Activated T-helper 1 cell treated with anti-CD3 and anti-CD28 coated beads, Interleukin-12 subunit alpha, Interleukin-12 subunit beta, Interleukin-2, Interleukin-4 antibody, amounts not matched to agents 30 ng/mL and 10 ng/mL and 1 ng/mL, durations not matched to agents 14 hours and 24 hours and 36 hours (primary cell): ENCODE data around the gene SPATA20. TPM values are rescaled to one million over a fixed set of nuclear protein-coding genes. Genes with fewer than 3 reads are reported as not detected.
A peak's percentile ranks its signal among the peaks of the same experiment; 100 is the strongest.

Source experiments
- DNase-seq: peaks from one replicate; pipeline ENCODE4 v3.0.0; 2021; ENCODE audit warnings: low spot score
- H3K27ac Mint-ChIP-seq: one replicate; pipeline ENCODE4 v1.8.0; 2021; ENCODE audit warnings: mild to moderate bottlenecking, mixed read lengths
- H3K27me3 Mint-ChIP-seq: one replicate; pipeline ENCODE4 v1.8.0; 2022; ENCODE audit warnings: mild to moderate bottlenecking, moderate library complexity, mixed read lengths; ENCODE audit not compliant: insufficient read depth
- H3K36me3 Mint-ChIP-seq: one replicate; pipeline ENCODE4 v1.8.0; 2021; ENCODE audit warnings: low read depth, mixed read lengths
- H3K4me1 Mint-ChIP-seq: one replicate; pipeline ENCODE4 v1.8.0; 2021; ENCODE audit warnings: low read depth, mixed read lengths
- H3K4me3 Mint-ChIP-seq: one replicate; pipeline ENCODE4 v1.8.0; 2021; ENCODE audit warnings: mild to moderate bottlenecking, moderate library complexity, mixed read lengths
- H3K9me3 Mint-ChIP-seq: one replicate; pipeline ENCODE4 v1.8.0; 2021; ENCODE audit warnings: mixed read lengths
- intact Hi-C: fragments of 100-400 bp; cut with micrococcal nuclease; formaldehyde crosslinking; loops from one replicate; pipeline ENCODE4 v1.15.1; 2024
- total RNA-seq: library from RNA; stranded (reverse); gene quantifications from 2 replicates; pipeline ENCODE4 v1.2.3, GENCODE V29; 2022

SPATA20 gene
- total RNA-seq: 20.5 and 22.5 TPM in 2 replicates

GRCh38 chr17:50547035-50547735 is at the start of gene SPATA20:
TSS of gene SPATA20 (plus strand) at chr17:50547174. CDS start at chr17:50547209, 35 bp downstream.
- peaks cover 16% of the 10 kb centered on the region for H3K4me1 Mint-ChIP-seq
- H3K27me3 Mint-ChIP-seq: peaks cover 12% of the 10 kb centered on the region
- DNase-seq: peak; percentile 81
- no peaks in the 10 kb centered on the region for H3K36me3 Mint-ChIP-seq
- no peaks in the 10 kb centered on the region for H3K9me3 Mint-ChIP-seq
- intact Hi-C loops: loop anchor here (1.0 to 2.0 kb wide), 10 partner anchors 13 to 410 kb away; partner anchors contain the start of genes CACNA1G, LUC7L3, MYCBPAP and RSAD1
- H3K4me3 Mint-ChIP-seq: peak within 1 kb of the TSS; percentile 77
- H3K27ac Mint-ChIP-seq: peak within 1 kb of the TSS; percentile 79

DNA sequence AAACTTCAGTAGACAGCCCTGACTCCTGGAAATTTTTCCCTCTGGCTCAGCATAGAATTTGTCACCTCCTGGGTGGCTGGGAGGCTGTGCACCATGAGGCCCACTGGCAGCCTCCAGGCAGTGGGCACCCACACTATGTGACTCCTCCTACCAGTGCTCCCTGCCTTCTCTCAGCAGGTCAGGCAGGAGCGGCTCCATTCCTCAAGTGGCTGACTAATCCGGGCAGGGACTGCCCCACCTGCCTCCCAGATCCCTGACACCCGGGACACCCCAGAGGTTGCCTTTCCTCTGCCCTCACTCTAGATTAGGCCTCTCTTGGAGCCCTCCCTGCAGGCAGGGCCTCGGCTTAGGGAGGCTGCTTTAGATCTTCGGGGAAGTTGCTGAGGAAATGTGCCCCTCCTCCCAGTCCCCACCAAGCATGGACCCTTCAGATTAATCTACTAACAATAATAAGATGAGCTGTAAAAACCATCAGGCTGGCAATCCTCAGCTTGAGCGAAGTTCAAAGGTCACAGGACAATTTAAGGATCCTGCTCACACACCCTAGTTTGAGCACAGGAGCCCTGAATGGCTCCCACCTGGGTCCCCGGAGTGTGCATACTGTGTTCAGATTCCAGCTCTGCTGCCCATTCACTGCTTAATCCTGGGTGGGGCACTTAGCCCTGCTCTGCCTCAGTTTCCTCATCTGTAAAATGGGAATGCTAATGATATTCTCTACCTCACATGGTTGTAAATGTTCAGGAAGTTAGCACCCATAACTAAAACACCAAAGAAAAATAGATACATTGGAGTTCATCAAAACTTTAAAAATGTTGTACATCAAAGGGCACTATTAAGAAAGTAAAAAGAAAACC is 48.7 kb upstream of the SPATA20 start:
- intact Hi-C loops: no loop called here
- no peak for DNase-seq
- Mint-ChIP-seq H3K27ac (no peak overlapping the region), H3K4me1 (peaks cover under 1% of the 10 kb centered on the region), H3K4me3 (no peak overlapping the region), H3K36me3 (no peaks in the 10 kb centered on the region), H3K27me3 (peaks cover 2% of the 10 kb centered on the region), H3K9me3 (no peaks in the 10 kb centered on the region)

DNA sequence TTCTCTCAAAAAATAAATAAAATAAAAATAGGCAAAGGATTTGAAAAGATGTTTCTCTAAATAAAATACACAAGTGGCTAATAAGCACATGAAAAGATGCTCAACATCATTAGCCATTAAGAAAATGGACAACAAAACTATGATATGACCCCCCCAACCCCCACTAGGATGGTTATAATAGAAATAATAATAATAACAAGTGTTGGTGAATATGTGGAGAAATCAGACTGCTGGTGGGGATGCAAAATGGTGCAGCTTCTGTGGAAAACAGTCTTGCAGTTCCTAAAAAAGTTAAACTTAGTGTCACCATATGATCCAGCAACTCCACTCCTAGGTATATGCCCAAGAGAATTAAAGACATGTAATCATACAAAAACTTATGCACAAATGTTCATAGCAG is 47.7 kb upstream of the SPATA20 start:
- Mint-ChIP-seq H3K27ac (no peak overlapping the region), H3K9me3 (no peaks in the 10 kb centered on the region), H3K4me3 (no peak overlapping the region), H3K36me3 (no peaks in the 10 kb centered on the region), H3K27me3 (peaks cover 2% of the 10 kb centered on the region), H3K4me1 (peaks cover 10% of the 10 kb centered on the region)
- intact Hi-C loops: no loop called here
- no peak for DNase-seq

DNA sequence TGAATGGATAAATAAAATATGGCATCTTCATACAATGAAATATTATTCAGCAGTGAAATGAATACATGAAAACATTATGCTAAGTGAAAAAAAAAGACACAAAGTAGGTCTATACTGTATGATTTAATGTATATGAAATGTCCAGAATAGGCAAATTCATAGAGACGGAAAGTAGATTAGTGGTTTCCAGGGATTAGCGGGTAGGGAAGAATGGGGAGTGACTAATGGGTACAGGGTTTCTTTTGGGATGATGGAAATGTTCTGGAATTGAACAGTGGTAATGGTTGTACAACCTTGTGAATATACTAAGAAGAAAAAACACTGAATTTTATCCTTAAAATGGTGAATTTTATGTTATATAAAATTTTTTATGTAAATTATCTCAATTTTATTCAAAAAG is 47.3 kb upstream of the SPATA20 start:
- no peak for DNase-seq
- peaks cover 2% of the 10 kb centered on the region for H3K27me3 Mint-ChIP-seq
- H3K9me3 Mint-ChIP-seq: no peaks in the 10 kb centered on the region
- intact Hi-C loops: no loop called here
- H3K27ac Mint-ChIP-seq: no peak overlapping the region
- peaks cover 14% of the 10 kb centered on the region for H3K4me1 Mint-ChIP-seq
- no peak overlapping the region for H3K4me3 Mint-ChIP-seq
- H3K36me3 Mint-ChIP-seq: no peaks in the 10 kb centered on the region

DNA sequence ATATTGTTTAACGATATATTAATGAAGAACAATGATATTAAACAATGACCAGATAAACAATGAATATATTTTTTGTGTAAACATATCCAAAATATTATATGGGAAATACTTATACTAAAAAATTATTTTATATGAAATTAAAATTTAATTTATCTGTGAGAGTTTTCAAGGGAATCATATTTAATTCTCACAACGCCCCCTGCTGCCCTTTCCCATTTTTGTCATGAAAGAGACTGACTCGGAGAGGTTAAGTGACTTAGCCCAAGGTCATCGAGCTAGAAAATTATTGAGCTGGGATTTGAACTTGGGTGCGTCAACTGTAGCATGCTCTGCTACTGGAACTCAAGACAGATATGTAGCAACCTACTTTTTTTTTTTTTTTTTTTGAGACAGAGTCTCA is 45.9 kb upstream of the SPATA20 start:
- intact Hi-C loops: loop anchor here (1.0 kb wide), 1 partner anchor 19 kb away; no protein-coding TSS in a partner anchor
- H3K27me3 Mint-ChIP-seq: peaks cover 3% of the 10 kb centered on the region
- no peaks in the 10 kb centered on the region for H3K36me3 Mint-ChIP-seq
- DNase-seq: no peak
- no peak overlapping the region for H3K4me3 Mint-ChIP-seq
- no peaks in the 10 kb centered on the region for H3K9me3 Mint-ChIP-seq
- peaks cover 20% of the 10 kb centered on the region for H3K4me1 Mint-ChIP-seq
- no peak overlapping the region for H3K27ac Mint-ChIP-seq

DNA sequence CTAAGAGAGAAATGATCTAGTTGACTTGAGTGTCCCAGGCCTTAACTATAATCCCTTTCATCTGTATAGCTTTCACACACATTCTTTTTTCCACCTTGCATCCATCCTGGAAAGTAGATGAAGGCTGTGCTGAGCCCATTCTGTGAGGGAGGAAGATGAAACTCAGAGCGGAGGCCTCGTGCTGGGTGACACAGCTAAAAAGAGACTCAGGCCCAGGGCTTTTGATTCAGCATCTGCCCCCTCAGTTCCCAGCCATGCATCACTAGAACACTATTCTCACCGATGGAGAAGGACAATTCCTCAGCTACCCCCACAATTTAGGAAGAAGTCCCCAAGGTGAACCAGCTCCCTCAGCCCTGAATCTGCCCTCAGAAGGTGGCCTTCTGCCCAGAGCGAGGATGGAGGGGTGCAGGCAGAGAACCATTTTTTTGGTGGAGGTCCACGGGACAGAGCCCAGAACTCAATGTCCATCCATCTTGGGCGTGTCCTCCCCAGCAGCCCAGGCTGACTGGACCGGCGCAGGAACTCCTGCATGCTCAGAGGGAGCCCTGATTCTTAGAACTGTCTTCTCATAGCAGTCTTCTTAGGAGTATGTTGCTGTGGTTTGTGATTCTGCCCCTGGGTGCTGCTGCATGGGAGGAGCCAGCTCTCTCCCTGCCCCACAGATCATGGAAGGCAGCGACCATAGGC is 44.5 kb upstream of the SPATA20 start:
- DNase-seq: no peak
- intact Hi-C loops: no loop called here
- H3K4me1 Mint-ChIP-seq: peaks cover 20% of the 10 kb centered on the region
- H3K4me3 Mint-ChIP-seq: no peak overlapping the region
- no peaks in the 10 kb centered on the region for H3K36me3 Mint-ChIP-seq
- peaks cover 3% of the 10 kb centered on the region for H3K27me3 Mint-ChIP-seq
- H3K9me3 Mint-ChIP-seq: no peaks in the 10 kb centered on the region
- H3K27ac Mint-ChIP-seq: peak overlapping the region; percentile 2

DNA sequence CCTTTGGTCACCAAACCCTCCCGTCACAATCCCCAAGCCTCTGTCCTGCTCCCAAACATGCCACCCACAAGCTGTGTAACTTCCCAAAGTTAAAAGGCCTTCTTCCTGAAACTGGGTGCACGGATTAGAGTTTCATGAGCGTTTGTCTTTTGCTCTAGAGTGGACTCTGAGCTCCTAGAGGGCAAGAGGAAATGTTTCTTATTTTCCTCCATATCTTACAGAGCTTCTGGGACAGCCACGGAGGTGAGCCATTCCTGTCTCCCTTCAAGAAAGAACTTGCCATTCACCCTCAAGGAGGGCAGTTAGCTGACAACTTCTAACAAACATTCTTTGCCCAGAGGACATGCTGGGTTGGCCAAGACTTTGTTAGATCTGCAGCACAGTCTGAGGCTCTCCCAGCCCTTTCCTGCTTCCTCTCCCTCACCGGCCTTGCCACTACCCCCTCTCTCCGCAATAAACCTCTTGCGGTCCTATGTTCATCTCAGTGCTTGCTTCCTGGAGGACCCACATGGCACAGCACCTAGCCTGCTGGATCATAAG is 41.3 kb upstream of the SPATA20 start:
- intact Hi-C loops: loop anchor here (5.0 kb wide), 1 partner anchor 57 kb away; the partner anchor contains the start of gene CACNA1G
- peaks cover 5% of the 10 kb centered on the region for H3K27me3 Mint-ChIP-seq
- H3K36me3 Mint-ChIP-seq: peaks cover 3% of the 10 kb centered on the region
- peaks cover 44% of the 10 kb centered on the region for H3K4me1 Mint-ChIP-seq
- H3K4me3 Mint-ChIP-seq: no peak overlapping the region
- no peak overlapping the region for H3K27ac Mint-ChIP-seq
- no peaks in the 10 kb centered on the region for H3K9me3 Mint-ChIP-seq
- DNase-seq: no peak

- intact Hi-C loops: loop anchor here (5.0 kb wide), 1 partner anchor 56 kb away; the partner anchor contains the start of gene CACNA1G
- Mint-ChIP-seq H3K9me3 (no peaks in the 10 kb centered on the region), H3K4me1 (peaks cover 51% of the 10 kb centered on the region), H3K4me3 (peak overlapping the region; percentile 31), H3K27me3 (peaks cover 5% of the 10 kb centered on the region), H3K36me3 (peaks cover 3% of the 10 kb centered on the region), H3K27ac (no peak overlapping the region)
- DNase-seq: no peak
These were observed 40.7 kb upstream of the SPATA20 start for GRCh38 chr17:50506298-50506697.

GRCh38 chr17:50507871-50508572 is 39.0 kb upstream of the SPATA20 start, which contains the start of gene MYCBPAP:
TSS of gene MYCBPAP (plus strand) at chr17:50508439. CDS start at chr17:50508675, 236 bp downstream.
- Mint-ChIP-seq H3K27ac (peak within 1 kb of the TSS; percentile 91), H3K4me1 (peaks cover 62% of the 10 kb centered on the region), H3K9me3 (no peaks in the 10 kb centered on the region), H3K36me3 (peaks cover 3% of the 10 kb centered on the region), H3K27me3 (peaks cover 5% of the 10 kb centered on the region), H3K4me3 (peak within 1 kb of the TSS; percentile 91)
- peak; percentile 82 for DNase-seq
- intact Hi-C loops: loop anchor here (1.0 to 5.0 kb wide), 3 partner anchors 29 to 54 kb away; partner anchors contain the start of genes CACNA1G, RSAD1 and SPATA20

- intact Hi-C loops: loop anchor here (1.0 to 5.0 kb wide), 3 partner anchors 30 to 53 kb away; partner anchors contain the start of genes CACNA1G, RSAD1 and SPATA20
- H3K4me1 Mint-ChIP-seq: peaks cover 56% of the 10 kb centered on the region
These were observed 38.2 kb upstream of the SPATA20 start for GRCh38 chr17:50508573-50509460.

DNA sequence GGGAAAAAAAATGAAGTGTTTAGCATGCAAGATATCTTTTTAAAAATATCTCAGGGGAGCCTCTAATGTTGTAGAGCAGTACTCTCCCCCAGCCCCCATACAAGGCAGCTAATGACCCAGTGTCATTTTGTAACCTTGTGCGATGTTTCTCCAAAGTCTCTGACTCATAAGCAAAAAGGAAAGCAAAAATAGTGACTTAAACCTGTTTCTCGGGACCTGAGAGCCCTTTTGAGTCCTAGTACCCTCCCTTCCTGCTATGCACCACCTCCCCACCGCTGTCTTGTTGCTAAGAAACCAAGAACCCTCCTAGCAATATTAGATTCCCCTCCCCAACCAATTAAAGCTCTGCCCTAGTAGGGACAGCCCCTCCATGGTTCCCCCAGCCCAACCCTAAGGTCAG is 35.9 kb upstream of the SPATA20 start:
- Mint-ChIP-seq H3K27me3 (peaks cover 2% of the 10 kb centered on the region), H3K27ac (peak overlapping the region; percentile 92), H3K9me3 (no peaks in the 10 kb centered on the region), H3K36me3 (peaks cover 5% of the 10 kb centered on the region), H3K4me1 (peaks cover 43% of the 10 kb centered on the region), H3K4me3 (peak overlapping the region; percentile 56)
- intact Hi-C loops: loop anchor here (1.0 kb wide), 2 partner anchors 29 to 31 kb away; no protein-coding TSS in a partner anchor
- DNase-seq: peak; percentile 69

More at GRCh38 chr17:50508573-50509460, 38.2 kb upstream of the SPATA20 start:
- Mint-ChIP-seq H3K9me3 (no peaks in the 10 kb centered on the region), H3K27ac (peak overlapping the region; percentile 90), H3K27me3 (peaks cover 5% of the 10 kb centered on the region), H3K36me3 (peaks cover 3% of the 10 kb centered on the region), H3K4me3 (peak overlapping the region; percentile 91)
- DNase-seq: no peak
